AG04450 (cell line): ENCODE measurements around the gene CCDC88C. TPM values are rescaled to one million over a fixed set of nuclear protein-coding genes. Genes with fewer than 3 reads are reported as not detected.

Experiments used
- CTCF ChIA-PET: fragments of 300-600, 350-600 bp; formaldehyde crosslinking; extraction: SDS; loops from one replicate; lab custom pipeline; 2022; ENCODE audit warnings: antibody characterized with exemption, inconsistent platforms; lab: Charles Lee
- POLR2A ChIA-PET: fragments of 350-600 bp; formaldehyde crosslinking; extraction: SDS; loops from one replicate; lab custom pipeline; 2021; ENCODE audit warnings: antibody characterized with exemption, inconsistent platforms; lab: Yijun Ruan, JAX
- DNase-seq: peaks from one replicate; pipeline ENCODE4 v3.0.0-alpha.2; 2011; ENCODE audit warnings: low read depth, low spot score
- H3K27ac ChIP-seq: one replicate; pipeline ENCODE4 v1.5.1; 2012; ENCODE audit warnings: low read depth, low read length, control low read depth
- H3K27me3 ChIP-seq: one replicate; pipeline ENCODE4 v1.6.0; 2012; ENCODE audit warnings: low read length; ENCODE audit not compliant: control insufficient read depth, insufficient read depth
- H3K4me3 ChIP-seq: 2 replicates; pipeline ENCODE4 v1.5.1; 2011; ENCODE audit warnings: mild to moderate bottlenecking, low read depth, low read length, control low read depth
- H3K9me3 ChIP-seq: 2 replicates; pipeline ENCODE4 v1.5.1; 2012; ENCODE audit warnings: low read length; ENCODE audit not compliant: control insufficient read depth, insufficient read depth
- polyA plus RNA-seq: library from polyadenylated mRNA; depleted of rRNA; stranded (reverse); fragments of >200 nt; gene quantifications from 2 replicates; pipeline ENCODE4 v1.2.3, GENCODE V29; 2011
- TF ChIP-seq, protein P1 (sequence below): IDR thresholded peaks from 2 replicates; pipeline ENCODE4 v1.5.1; 2011; ENCODE audit warnings: low read depth, low read length, control low read depth, inconsistent platforms

CCDC88C gene
- polyA plus RNA-seq, 1 experiment, result 0.01 TPM

DNA sequence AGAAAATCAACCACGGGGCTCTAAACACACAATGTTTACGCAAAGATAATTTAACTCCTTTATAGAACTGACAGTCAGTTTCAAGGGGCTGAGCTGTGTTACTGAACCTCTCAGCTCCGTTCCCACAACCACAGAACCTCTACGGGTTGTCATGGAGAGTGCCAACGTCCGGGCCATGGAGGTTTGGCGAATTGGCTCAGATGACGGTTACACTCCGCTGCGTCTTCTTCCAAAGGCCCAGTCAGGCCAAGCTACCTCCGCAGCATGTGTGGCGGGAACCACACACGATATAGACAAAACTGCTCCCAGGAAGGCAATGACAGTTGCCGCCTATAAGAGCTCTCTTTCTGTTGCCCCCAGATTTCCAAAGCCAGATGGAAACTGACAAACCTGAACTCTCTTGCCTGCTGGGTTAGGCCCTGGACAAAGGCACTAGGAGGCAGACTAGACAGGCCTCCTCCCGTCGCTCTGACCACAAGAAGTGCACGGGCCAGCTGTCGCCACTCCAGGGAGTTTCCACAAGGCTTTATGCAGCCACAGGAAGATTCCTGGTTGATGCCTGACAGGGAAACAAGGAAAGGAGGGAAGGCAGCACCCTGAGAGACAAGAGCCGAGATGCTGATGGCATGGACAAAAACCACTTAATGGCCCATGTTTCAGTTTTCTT, 30.3 kb downstream of the CCDC88C start:
- POLR2A ChIA-PET, result no interaction called here
- CTCF ChIA-PET, result interaction anchor here (0.5 to 1.4 kb wide), 3 partner anchors 34 to 100 kb away, joined by 3 to 10 read pairs (median 5); no protein-coding TSS in a partner anchor
- H3K27ac ChIP-seq, result no peak overlapping the region
- no peak overlapping the region for H3K4me3 ChIP-seq
- H3K9me3 ChIP-seq, result no peaks in the 10 kb centered on the region
- DNase-seq, result no peak
- H3K27me3 ChIP-seq, result peaks cover 3% of the 10 kb centered on the region
- TF ChIP-seq, protein P1, sequence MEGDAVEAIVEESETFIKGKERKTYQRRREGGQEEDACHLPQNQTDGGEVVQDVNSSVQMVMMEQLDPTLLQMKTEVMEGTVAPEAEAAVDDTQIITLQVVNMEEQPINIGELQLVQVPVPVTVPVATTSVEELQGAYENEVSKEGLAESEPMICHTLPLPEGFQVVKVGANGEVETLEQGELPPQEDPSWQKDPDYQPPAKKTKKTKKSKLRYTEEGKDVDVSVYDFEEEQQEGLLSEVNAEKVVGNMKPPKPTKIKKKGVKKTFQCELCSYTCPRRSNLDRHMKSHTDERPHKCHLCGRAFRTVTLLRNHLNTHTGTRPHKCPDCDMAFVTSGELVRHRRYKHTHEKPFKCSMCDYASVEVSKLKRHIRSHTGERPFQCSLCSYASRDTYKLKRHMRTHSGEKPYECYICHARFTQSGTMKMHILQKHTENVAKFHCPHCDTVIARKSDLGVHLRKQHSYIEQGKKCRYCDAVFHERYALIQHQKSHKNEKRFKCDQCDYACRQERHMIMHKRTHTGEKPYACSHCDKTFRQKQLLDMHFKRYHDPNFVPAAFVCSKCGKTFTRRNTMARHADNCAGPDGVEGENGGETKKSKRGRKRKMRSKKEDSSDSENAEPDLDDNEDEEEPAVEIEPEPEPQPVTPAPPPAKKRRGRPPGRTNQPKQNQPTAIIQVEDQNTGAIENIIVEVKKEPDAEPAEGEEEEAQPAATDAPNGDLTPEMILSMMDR, result no peak

DNA sequence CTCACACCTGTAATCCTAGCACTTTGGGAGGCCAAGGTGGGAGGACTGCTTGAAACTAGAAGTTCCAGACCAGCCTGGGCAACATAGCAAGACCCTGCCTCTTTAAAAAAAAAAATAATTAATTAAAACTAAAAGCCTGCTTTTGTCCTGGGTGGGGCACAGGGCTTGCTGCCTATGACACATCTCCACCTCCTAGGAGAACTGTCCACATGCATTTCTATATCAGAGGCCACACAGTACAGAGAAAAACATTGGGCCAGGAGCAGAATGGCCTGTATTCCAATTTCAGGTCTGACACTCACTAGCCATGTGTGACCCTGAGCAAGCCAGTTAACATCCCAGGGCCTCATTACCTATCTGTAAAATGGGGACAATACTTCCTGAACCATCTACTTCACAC, 31.9 kb downstream of the CCDC88C start:
- no peak overlapping the region for H3K27ac ChIP-seq
- TF ChIP-seq, protein P1, result no peak
- no peak overlapping the region for H3K4me3 ChIP-seq
- ChIA-PET CTCF (no interaction called here), POLR2A (no interaction called here)
- no peaks in the 10 kb centered on the region for H3K9me3 ChIP-seq
- DNase-seq, result no peak
- peaks cover under 1% of the 10 kb centered on the region for H3K27me3 ChIP-seq

DNA sequence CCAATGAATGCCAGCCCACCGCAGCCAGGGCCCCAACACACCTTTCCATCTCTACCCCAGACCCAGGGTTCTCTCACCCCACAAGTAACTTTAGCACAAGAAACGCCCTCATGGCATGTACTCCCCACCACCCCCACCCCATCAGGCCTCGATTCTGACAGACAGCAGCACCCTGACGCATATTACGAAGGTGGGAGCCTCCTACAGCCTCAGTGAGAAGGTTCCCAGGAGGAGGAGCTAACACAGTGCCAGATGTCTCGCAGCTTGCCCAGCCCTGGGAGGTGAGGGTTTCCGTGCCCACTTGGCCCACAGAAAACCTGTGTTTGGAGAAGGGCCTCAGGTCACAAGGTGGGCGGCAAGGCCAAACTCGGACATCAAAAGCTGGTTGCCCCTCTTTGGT, 32.4 kb downstream of the CCDC88C start:
- ChIA-PET POLR2A (no interaction called here), CTCF (no interaction called here)

DNA sequence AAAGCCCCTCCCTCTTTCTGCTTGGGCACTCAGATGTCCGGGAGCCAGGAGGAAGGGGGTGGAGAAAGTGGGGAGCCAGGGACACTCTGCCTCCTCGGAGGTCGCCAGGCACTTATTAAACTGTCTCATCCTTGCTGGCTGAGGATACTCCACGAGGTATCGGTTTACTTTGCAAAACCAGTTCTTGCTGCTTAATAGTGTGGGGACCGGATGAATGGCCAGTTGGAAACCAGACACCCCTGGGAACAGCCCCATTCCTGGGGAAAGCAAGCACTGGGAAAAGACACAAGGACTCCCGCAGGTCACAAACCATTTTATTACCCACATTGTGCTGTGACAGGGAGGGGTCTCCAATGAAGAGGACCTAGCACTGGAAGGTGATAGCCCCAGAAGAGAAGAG, 34.2 kb downstream of the CCDC88C start:
- CTCF ChIA-PET, result no interaction called here
- Histone ChIP-seq H3K27me3 (peaks cover 4% of the 10 kb centered on the region), H3K9me3 (no peaks in the 10 kb centered on the region), H3K27ac (no peak overlapping the region), H3K4me3 (no peak overlapping the region)
- no peak for DNase-seq
- POLR2A ChIA-PET, result no interaction called here
- TF ChIP-seq, protein P1, result no peak

More for the DNA sequence above, 32.4 kb downstream of the CCDC88C start:
- Histone ChIP-seq H3K9me3 (no peaks in the 10 kb centered on the region), H3K27me3 (no peaks in the 10 kb centered on the region), H3K27ac (no peak overlapping the region), H3K4me3 (no peak overlapping the region)
- no peak for DNase-seq
- TF ChIP-seq, protein P1, result no peak

DNA sequence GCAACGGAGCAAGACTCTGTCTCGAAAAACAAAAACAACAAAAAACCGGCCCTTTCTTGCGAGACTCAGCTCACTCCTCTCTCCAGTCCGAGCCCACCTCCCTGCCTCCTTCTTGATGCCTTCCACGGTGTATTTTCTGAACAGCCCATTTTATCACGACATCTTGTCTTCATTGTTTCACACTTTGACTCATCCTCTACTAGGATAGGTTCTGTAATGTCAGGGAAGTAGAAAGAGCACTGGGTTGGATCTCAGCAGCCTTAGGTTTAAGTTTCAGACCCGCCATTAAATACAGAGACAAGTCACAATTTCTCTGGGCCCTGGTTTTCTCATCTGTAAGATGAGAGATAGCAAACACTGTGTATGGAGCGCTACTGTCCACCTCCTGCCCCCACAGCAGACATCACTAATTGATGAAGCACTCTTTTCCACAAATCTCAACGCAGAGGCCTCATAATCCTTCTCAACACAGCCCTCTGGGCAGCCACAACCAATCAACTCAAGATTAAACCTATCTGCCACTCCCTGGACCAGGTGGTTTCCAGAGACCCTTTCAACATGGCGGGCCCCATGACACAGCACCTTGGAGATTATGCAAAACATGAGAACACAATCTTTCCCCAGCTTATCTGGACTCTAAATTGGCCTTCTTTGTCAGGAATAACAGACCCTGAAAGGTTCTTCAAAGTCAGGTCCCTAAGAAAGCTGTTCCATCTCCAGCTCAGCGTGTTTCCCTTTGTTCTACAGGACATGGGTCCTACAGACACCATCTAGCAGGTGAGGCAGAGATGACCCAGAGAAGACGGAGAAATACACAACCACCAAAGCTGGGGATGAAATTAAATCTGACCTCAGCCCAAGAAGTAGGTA, 35.6 kb downstream of the CCDC88C start:
- ChIA-PET CTCF (no interaction called here), POLR2A (no interaction called here)
- Histone ChIP-seq H3K27ac (no peak overlapping the region), H3K27me3 (peaks cover 4% of the 10 kb centered on the region), H3K9me3 (no peaks in the 10 kb centered on the region), H3K4me3 (no peak overlapping the region)
- TF ChIP-seq, protein P1, result no peak
- no peak for DNase-seq
